Kidney (tissue), 14 donors: ENCODE measurements around the gene MRPL11. TPM values are rescaled to one million over a fixed set of nuclear protein-coding genes. Genes with fewer than 3 reads are reported as not detected.

ENCODE experiments used
- DNase-seq, 5 donors: peaks; one replicate each; pipeline ENCODE4 v3.0.0-alpha.2; 2013 to 2020
- FAIRE-seq: peaks from 2 replicates; lab custom pipeline; 2012; peaks lifted over from hg19 to GRCh38; lab: Jason Lieb, UNC
- H3K27ac ChIP-seq, 2 donors: one replicate each; pipeline ENCODE4 v1.7.0; 2013; ENCODE audit warnings: low read depth in 2 of 2, low read length in 2 of 2, inconsistent platforms in 1 of 2
- H3K27me3 ChIP-seq: one replicate; pipeline ENCODE4 v1.7.1; 2013; ENCODE audit warnings: low read length, inconsistent platforms; ENCODE audit not compliant: control insufficient read depth, insufficient read depth
- H3K36me3 ChIP-seq, 3 donors: one replicate each; pipeline versions ENCODE4 v1.7.0 to v1.7.1; 2013; ENCODE audit warnings: low read length in 3 of 3, control low read depth in 1 of 3, inconsistent platforms in 1 of 3; ENCODE audit not compliant: insufficient read depth in 3 of 3, control insufficient read depth in 2 of 3
- H3K4me1 ChIP-seq, 3 donors: one replicate each; pipeline versions ENCODE4 v1.7.0 to v1.7.1; 2013; ENCODE audit warnings: low read length in 3 of 3, inconsistent platforms in 1 of 3, low read depth in 1 of 3; ENCODE audit not compliant: control insufficient read depth in 2 of 3, insufficient read depth in 2 of 3
- H3K4me3 ChIP-seq, 3 donors: one replicate each; pipeline versions ENCODE4 v1.7.0 to v1.8.1; 2013; ENCODE audit warnings: low read length in 3 of 3, control low read depth in 1 of 3, inconsistent platforms in 1 of 3
- H3K9ac ChIP-seq, 3 donors: one replicate each; pipeline versions ENCODE4 v1.7.0 to v1.7.1; 2013; ENCODE audit warnings: low read length in 3 of 3, control low read depth in 1 of 3, inconsistent platforms in 1 of 3
- H3K9me3 ChIP-seq, 3 donors: one replicate each; pipeline versions ENCODE4 v1.7.0 to v1.7.1; 2013; ENCODE audit warnings: low read length in 3 of 3, control low read depth in 1 of 3, inconsistent platforms in 1 of 3; ENCODE audit not compliant: control insufficient read depth in 2 of 3, insufficient read depth in 1 of 3
- intact Hi-C: fragments of 100-400 bp; cut with DNase I; formaldehyde crosslinking; loops from one replicate; pipeline ENCODE4 v1.11.1; 2022
- polyA plus RNA-seq: library from polyadenylated mRNA; stranded (reverse); fragments of 350-450 nt; fragmentation: Illumina TruSeq; extraction: RNeasy Lipid Tissue Mini Kit (QIAGEN cat#74804); gene quantifications from one replicate; pipeline ENCODE4 v1.2.3, GENCODE V29; 2014; ENCODE audit warnings: low read depth, low replicate concordance; ENCODE audit not compliant: insufficient read depth
- total RNA-seq: library from RNA; stranded (reverse); fragmentation: NEBNext Ultra II Directional; extraction: Animal tissue kit (Norgen Biotek cat#: 25700); gene quantifications from one replicate; pipeline ENCODE4 v1.2.1, GENCODE V29; 2021
- TF ChIP-seq, protein P1 (sequence below): IDR thresholded peaks from 3 replicates; pipeline ENCODE4 v1.5.1; 2012; ENCODE audit warnings: mild to moderate bottlenecking, moderate library complexity, borderline replicate concordance; ENCODE audit not compliant: insufficient read depth; ENCODE audit errors: extremely low read depth
- donor health status: control.
- donor health status: control.
- donor health status: control.
- donor health status: control.
- donor health status: control.
- donor health status: DM: yes; HTN: yes; CAD: no.
- donor health status: Normal renal cell carcinoma (clear cell type).

The MRPL11 gene
- total and polyA plus RNA-seq, 2 donors from 2014 or later: 34.1 to 97.3 TPM

- no peak overlapping the region for H3K27ac ChIP-seq
- H3K9me3 ChIP-seq: no peaks in the 10 kb centered on the region
- DNase-seq (peak in 1 of 5 donors; percentile 39), FAIRE-seq (no peak)
- intact Hi-C loops: no loop called here
- peaks cover 0 to 8% (median 6%) of the 10 kb centered on the region in 3 donors for H3K4me1 ChIP-seq
- no peak overlapping the region for H3K9ac ChIP-seq
- TF ChIP-seq, protein P1, sequence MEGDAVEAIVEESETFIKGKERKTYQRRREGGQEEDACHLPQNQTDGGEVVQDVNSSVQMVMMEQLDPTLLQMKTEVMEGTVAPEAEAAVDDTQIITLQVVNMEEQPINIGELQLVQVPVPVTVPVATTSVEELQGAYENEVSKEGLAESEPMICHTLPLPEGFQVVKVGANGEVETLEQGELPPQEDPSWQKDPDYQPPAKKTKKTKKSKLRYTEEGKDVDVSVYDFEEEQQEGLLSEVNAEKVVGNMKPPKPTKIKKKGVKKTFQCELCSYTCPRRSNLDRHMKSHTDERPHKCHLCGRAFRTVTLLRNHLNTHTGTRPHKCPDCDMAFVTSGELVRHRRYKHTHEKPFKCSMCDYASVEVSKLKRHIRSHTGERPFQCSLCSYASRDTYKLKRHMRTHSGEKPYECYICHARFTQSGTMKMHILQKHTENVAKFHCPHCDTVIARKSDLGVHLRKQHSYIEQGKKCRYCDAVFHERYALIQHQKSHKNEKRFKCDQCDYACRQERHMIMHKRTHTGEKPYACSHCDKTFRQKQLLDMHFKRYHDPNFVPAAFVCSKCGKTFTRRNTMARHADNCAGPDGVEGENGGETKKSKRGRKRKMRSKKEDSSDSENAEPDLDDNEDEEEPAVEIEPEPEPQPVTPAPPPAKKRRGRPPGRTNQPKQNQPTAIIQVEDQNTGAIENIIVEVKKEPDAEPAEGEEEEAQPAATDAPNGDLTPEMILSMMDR: no peak
- peaks cover 0 to 6% (median 5%) of the 10 kb centered on the region in 3 donors for H3K36me3 ChIP-seq
- H3K4me3 ChIP-seq: no peak overlapping the region
- H3K27me3 ChIP-seq: no peaks in the 10 kb centered on the region
Measured at GRCh38 chr11:66472054-66472453, 33.4 kb upstream of the MRPL11 start.

- Histone ChIP-seq H3K4me1 (peaks cover 0 to 8% (median 6%) of the 10 kb centered on the region in 3 donors), H3K9ac (no peak overlapping the region), H3K27ac (no peak overlapping the region), H3K27me3 (no peaks in the 10 kb centered on the region), H3K4me3 (no peak overlapping the region), H3K9me3 (no peaks in the 10 kb centered on the region), H3K36me3 (peaks cover 0 to 6% (median 5%) of the 10 kb centered on the region in 3 donors)
- DNase-seq (peak in 1 of 5 donors; percentile 70), FAIRE-seq (no peak)
- TF ChIP-seq, protein P1: no peak
- intact Hi-C loops: no loop called here
Measured at GRCh38 chr11:66471142-66471541, 32.5 kb upstream of the MRPL11 start.

GRCh38 chr11:66470015-66470414, 31.4 kb upstream of the MRPL11 start:
- DNase-seq: no peak
- Histone ChIP-seq H3K36me3 (peaks cover 0 to 6% (median 5%) of the 10 kb centered on the region in 3 donors), H3K4me3 (no peak overlapping the region), H3K9ac (no peak overlapping the region), H3K27me3 (no peaks in the 10 kb centered on the region), H3K27ac (no peak overlapping the region), H3K4me1 (peaks cover 0 to 8% (median 6%) of the 10 kb centered on the region in 3 donors), H3K9me3 (no peaks in the 10 kb centered on the region)
- intact Hi-C loops: no loop called here
- no peak for FAIRE-seq
- TF ChIP-seq, protein P1: no peak

DNA sequence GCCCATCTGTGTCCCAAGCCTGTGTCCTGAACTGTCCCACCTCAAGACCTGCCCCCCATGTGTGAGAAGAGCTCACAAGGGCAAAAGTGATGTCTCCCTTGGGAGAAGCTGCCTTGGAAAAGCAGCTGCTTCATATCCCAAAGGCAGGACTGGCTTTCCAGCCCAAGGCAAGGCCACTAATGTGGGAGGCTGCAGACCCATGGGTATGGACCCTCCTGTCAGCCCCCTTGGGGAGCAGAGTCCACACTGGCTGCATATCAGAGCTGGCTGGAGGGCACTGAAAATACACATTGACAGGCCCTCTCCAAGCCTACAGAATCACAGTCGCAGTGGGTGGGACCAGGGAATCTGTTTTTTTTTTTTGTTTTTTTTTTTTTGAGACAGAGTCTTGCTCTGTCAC, 30.8 kb upstream of the MRPL11 start:
- intact Hi-C loops: no loop called here
- TF ChIP-seq, protein P1: no peak
- no peak overlapping the region for H3K4me3 ChIP-seq
- H3K9me3 ChIP-seq: no peaks in the 10 kb centered on the region
- H3K4me1 ChIP-seq: peaks cover 0 to 8% (median 6%) of the 10 kb centered on the region in 3 donors
- no peak overlapping the region for H3K27ac ChIP-seq
- DNase-seq (peak in 1 of 5 donors; percentile 72), FAIRE-seq (no peak)
- no peaks in the 10 kb centered on the region for H3K27me3 ChIP-seq
- H3K36me3 ChIP-seq: peaks cover 0 to 6% (median 5%) of the 10 kb centered on the region in 3 donors
- H3K9ac ChIP-seq: no peak overlapping the region
